B cell (primary cell): ENCODE data around the gene AVEN.
"Not testable (repeated sequence)": the region's sequence is repeated elsewhere in the genome, so short reads cannot be mapped to it uniquely, and the experiment has no call there.

Source experiments
- CTCF ChIP-seq: fragments of 200-600 bp; IDR thresholded peaks from one replicate; pipeline ENCODE4 v1.8.0; 2022; ENCODE audit warnings: antibody characterized with exemption, mild to moderate bottlenecking
- EZH2 ChIP-seq: IDR thresholded peaks from 2 replicates; pipeline ENCODE4 v1.6.1; 2012; ENCODE audit warnings: borderline replicate concordance, low read depth, mild to moderate bottlenecking, moderate library complexity, low read length; ENCODE audit not compliant: insufficient read depth, poor library complexity, severe bottlenecking

- TF ChIP-seq CTCF, EZH2: not testable (repeated sequence)
These were observed 11.4 kb upstream of the AVEN start for GRCh38 chr15:34050385-34050784.
